Gastrocnemius medialis (tissue), 4 donors: Measurements from ENCODE around the gene IQCK.

Experiments used
- CTCF ChIP-seq, 5 experiments: fragments of 450-650 bp in 3 of 5; fragments of 200-600 bp in 2 of 5; sonication (generic) in 2 of 5; IDR thresholded peaks in 4 of 5; conservative IDR thresholded peaks in 1 of 5; 1 replicate in 4 of 5; 2 replicates in 1 of 5; pipeline ENCODE4 v1.5.1; 2016 to 2019; ENCODE audit warnings: antibody characterized with exemption in 5 of 5, mild to moderate bottlenecking in 3 of 5, moderate library complexity in 3 of 5
- POLR2A ChIP-seq, 2 donors: fragments of 450-650 bp; IDR thresholded peaks; one replicate each; pipeline ENCODE4 v1.6.1; 2017; ENCODE audit warnings: antibody characterized with exemption in 2 of 2, mild to moderate bottlenecking in 2 of 2, moderate library complexity in 2 of 2

- TF ChIP-seq CTCF (IDR thresholded peaks at IDR 0.05 in 4 of 5, conservative IDR thresholded peaks at IDR 0.05 in 1 of 5) = no peak
- TF ChIP-seq POLR2A (IDR thresholded peaks at IDR 0.05) = no peak
Observed at GRCh38 chr16:19776565-19776964, 58.5 kb downstream of the IQCK start.
